COLO829 (cell line): Measurements from ENCODE around the gene CFAP77.

ENCODE experiments used
- DNase-seq: peaks from one replicate; pipeline ENCODE4 v3.0.0; 2012; ENCODE audit warnings: low spot score

CFAP77 gene

GRCh38 chr9:132488626-132489025, 78.6 kb downstream of the CFAP77 start:
- DNase-seq, result no peak

GRCh38 chr9:132489536-132489935, 79.5 kb downstream of the CFAP77 start:
- DNase-seq, result no peak

- DNase-seq, result no peak
These were observed 84.8 kb downstream of the CFAP77 start for GRCh38 chr9:132494857-132495256.

- no peak for DNase-seq
These were observed 87.7 kb downstream of the CFAP77 start for GRCh38 chr9:132497731-132498130.

DNA sequence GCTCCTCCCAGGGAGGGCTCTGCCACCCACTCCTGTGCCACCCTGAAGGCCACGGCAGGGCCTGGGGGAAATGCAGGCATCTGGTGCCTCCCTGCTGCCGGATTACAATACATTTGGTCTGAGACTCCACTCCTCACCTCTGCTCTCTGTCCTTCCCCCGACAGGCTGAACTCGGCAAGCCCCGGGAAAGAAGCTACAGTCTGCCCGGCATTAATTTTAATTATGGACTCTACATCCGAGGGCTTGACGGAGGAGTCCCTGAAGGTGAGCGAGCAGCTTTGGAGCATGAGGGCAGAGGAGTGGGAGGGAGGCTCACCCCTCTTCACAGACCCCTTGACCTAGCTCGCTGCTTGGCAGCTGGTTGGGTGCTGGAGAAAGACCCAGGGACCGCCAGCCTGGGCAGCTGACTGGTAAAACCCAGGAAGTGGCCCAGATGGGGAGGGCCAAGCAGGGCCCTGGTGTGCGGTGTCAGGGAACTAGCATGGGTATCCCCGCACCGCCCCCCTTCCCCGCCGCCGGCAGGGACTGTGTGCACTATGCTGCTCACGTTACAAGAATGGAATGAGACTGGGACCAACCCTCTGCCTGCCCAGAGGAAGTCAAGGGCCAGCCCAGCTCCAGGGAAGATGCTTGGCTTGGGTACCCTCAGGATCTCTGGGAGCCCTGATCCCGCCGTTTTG, 88.7 kb downstream of the CFAP77 start:
- no peak for DNase-seq

- DNase-seq, result no peak
These were observed 89.2 kb downstream of the CFAP77 start for GRCh38 chr9:132499251-132499650.

GRCh38 chr9:132500193-132500592, 90.2 kb downstream of the CFAP77 start:
- no peak for DNase-seq

GRCh38 chr9:132502480-132502879, 92.5 kb downstream of the CFAP77 start:
- no peak for DNase-seq

DNA sequence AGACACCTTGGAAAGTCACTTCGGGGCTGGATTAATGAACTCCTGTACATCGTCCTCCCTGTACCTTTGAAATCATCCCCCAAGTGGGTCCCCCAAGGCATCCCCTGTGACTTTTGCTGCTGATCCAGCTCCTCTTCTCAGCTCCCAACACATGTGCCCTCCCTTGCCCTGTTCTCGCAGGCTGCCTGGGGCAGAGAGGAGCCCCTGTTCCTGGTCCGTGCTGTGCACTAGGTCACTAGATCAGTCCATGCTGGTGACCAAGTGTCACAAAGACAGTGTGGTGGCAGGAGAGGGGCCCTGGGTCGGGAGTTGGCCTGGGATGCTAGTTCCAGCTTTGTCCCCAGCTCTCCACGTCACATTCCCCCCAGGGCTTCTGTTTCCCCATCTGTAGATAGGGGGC, 93.1 kb downstream of the CFAP77 start:
- DNase-seq, result no peak

DNA sequence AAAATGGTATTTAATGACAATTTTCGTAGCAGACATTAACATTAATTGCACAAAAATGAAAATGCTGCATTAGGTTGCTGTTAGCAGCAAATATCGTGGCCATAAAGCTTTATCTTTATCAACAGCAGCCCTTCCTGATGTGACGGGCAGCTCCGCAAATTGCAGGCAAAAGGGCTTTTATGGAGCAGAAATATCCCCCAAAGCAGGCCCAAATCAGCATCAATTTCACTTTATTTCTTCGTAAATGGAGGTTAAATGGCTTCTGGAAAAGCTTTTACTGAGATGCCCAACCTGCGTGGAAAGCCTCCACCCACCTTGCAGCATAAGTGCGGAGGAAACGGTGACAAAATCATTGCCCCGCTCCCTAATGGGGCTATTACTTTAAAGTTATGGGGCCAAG, 94.5 kb downstream of the CFAP77 start:
- no peak for DNase-seq

DNA sequence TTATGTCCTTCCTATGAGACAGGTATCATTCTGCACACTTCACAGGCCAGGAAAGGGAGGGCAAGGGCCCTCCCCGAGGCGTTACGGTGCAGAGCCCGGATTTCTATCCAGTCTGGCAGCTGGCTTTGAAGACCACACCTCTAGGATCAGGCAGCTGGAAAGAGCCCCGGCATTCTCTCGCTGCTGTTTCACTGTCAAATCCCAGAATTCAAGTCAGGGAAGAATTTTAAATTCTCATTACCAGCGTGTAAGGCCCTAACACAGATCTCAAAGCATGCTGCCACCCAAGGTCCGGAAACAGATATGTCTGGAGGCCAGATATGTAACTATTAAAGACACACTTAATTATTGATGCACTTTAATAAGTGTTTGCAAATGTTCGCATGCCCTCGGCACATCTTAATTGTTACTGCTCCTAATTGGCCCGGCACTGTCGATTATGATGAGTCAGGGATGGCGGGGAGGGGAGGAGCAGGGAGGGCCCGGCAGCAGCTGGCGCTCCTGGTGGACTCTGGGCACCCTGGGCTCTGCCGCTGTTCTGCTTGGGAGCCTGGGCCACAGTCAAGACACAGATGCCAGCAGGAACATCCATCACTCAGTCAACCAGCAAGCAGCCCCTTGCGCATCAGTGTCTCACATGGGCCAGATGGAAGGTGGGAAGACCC, 96.1 kb downstream of the CFAP77 start:
- no peak for DNase-seq

GRCh38 chr9:132506977-132507669, 97.1 kb downstream of the CFAP77 start:
- DNase-seq, result no peak

DNA sequence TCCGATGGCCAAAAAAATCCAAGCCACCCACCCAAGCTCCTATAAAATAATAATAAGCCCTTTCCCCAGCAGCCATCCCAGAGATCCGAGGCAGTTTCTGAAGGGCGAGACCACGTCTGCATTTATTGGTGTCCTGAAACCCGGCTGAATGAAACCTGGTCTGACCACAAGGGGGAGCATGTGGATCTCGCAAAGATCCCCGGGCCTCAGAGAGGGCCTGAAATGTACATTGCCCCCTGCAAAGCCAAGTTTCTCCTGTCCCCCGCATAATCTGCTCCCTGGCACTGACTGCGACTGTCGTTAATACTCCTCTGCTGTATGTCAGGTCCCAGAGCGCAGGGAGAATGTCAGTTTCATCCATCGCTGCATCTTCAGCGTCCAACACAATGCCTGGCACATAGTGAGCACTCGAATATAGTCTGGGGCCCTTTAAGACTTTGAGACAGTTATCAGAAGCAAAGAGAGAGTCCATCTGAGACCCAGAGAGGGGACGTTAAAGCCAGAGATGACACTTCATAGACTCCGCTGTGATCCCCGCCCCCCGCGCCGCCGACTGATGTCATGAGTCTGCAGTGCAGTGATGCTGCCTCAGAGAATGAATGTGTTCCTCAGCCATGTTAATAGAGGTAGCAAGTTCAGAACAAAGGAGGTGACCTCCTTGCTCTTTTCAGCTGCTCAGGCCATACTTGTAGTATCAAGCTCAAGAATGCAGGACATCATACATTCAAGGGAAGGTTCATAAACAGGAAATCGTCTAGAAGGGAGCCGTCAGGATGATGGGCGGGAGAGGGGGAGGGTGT, 97.9 kb downstream of the CFAP77 start:
- DNase-seq, result peak; percentile 93

DNA sequence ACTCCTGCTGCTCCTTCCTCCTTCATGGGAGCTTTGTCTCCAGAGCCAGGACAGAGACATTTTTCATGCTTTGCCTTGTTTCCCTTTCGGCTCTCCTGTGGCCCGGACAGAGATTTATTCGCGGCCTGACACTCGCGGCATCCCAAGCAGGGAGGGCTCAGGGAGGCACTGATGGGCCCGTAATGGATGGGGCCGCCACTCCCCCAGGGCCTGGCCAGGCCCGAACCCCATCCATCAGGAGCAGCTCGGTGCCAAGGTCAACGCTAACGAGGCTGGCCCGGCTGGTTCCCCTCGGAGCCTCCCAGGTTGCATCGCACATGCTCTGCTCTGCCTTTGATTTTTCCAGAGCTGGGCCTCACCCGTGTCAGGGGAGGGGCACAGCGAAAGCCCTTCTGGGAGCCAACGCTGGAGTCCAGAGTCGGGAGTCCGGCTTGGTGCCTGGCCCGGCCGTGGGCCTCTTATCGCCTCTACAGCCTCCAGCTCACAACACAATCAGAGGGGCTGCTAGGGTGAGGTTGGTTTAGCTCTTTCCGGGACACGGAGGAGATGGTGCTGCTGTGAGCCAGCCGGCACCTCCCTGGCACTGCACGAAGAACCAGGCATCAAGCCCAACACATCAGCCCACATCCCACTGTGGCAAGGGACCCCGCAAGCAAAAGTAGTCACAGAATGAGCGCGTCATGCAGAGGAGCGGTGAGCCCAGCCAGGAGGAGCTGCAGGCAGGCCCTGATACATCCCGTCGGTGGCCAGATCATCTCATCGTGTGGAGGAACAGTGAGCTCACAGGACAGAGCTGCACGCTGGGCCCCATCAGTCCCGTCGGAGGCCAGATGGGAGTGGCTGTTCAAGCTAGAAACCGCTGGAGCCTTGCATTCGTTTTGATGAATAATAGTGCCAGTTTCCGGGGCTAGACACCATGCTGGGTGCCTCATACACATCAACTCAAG, 100.2 kb downstream of the CFAP77 start:
- no peak for DNase-seq

DNA sequence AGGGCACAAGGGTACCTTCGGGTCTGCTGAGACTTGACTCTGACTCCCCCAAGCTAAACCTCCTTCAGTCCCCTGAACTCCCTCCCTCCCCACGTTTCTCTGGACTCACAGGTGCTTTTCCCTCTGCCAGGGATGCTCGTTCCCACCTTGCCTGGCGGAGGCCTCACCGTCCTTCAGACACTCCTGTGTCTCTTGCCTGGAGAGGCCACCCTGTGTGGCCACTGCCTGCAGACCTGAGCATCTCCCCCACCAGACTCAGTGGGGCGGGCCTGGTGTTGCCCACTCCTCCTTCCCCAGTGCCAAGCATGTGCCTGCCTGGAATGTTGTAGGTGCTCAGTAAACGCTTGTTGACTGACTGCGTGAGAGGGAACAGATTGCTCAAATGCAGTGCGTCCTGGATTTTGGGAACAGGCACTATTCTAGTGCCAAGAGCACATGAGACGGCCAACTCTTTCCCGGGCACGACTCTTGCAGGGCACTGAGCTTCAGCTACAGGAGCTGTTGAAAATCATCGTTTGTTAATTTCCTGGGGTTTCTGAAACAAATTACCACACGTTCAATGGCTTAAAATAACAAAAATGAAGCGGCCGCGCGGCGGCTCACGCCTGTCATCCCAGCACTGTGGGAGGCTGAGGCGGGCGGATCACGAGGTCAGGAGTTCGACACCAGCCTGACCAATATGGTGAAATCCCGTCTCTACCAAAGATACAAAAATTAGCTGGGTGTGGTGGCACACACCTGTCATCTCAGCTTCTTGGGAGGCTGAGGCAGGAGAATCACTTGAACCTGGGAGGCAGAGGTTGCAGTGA, 101.4 kb downstream of the CFAP77 start:
- DNase-seq, result no peak

GRCh38 chr9:132513416-132513815, 103.4 kb downstream of the CFAP77 start:
- DNase-seq, result no peak

DNA sequence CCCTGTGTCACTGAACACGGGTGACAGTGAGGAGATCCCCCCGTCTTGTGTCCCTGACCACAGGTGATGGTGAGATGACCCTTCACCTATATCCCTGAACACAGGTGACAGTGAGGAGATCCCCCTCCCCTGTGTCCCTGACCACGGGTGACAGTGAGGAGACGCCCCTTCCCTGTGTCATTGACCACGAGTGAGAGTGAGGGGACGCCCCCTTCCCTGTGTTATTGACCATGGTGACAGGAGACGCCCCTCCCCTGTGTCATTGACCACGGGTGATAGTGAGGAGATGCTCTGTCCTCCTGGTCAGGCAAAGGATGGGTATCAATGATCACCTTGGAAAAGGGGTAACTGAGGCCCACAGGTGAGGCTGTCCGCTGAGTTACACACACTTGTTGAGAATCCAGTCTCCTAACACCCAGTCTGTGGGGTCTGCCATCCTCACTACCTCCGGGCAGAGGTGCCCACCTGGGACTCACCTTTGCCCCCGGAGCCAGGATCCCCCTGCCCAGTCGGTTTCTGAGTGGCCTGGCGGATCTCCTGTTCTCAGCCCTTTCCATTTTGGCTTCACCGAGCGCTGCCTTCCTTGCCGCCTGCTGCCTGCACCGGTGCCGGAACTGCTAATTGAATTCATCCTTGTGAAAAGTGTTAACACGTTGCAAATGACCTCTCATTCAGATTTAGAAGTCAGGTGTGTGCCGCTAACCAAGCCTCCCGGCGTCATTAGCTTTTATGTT, 104.2 kb downstream of the CFAP77 start:
- no peak for DNase-seq

DNA sequence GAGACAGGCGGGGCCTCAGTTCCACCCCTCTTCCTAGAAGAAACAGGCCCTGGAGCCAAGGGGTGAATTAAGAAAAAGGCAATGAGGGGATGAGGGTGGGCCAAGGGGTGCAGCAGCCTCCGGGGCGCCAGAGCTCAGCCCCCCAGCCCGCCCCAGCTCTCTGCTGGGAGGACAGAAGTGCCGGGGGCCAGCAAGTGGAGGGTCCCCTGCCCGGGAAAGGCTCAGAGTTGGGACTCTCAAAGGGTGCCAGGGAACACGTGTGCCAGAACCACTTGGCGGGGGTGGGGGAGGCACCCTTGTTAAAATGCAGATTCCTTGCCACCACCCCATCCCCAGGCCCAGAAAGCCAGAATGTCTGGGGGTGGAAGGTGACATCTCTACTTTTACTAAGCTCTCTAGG, 104.8 kb downstream of the CFAP77 start:
- no peak for DNase-seq

DNA sequence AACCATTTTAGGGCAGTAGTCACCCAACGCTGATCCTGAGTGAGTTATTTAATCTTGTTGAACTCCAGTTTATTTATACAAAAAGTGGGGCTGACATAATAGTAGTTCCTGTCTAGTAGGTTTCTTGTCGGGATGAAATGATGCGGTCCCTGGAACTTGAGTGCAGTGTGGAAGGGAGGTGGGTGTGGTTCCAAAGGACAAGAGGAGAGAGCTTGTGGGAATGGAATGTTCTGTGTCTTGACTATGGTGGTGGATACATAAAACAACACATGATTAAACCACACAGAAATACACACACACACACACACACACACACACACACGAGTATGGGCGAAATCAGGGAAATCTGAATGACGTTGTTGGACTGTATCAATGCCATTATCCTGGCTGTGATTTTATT, 106.3 kb downstream of the CFAP77 start:
- no peak for DNase-seq

DNA sequence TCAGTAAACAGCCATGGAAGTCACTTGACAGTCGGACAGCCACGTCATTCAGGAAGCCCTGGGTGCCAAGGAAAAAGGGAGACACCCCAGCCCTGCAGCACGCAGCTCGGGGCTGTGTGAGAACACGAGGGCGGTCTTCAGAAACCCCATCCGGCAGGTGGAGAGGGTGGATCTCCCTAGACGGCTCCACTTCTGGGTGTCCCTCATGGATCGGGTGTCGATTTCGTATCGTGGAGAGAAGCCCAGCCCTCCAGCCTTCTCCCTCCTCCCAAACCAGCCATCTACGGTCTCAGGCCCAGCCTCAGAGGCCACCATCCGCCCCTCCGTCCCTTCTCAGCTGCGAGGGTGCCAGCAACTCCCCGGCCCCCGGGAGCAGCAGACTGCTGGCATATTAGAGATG, 106.9 kb downstream of the CFAP77 start:
- no peak for DNase-seq
